Calu3 (cell line): Measurements from ENCODE around the gene ARHGAP42. TPM values are rescaled to one million over a fixed set of nuclear protein-coding genes. Genes with fewer than 3 reads are reported as not detected.

Experiments used
- BruUV-seq: library from RNA; stranded (reverse); fragments of 400-500 nt; replicated peaks from 2 replicates; lab custom pipeline; 2021; lab: Mats Ljungman, UMichigan
- CTCF ChIA-PET: fragments of 300-600 bp; sonication (Branson Sonifier 250); formaldehyde crosslinking; loops from one replicate; lab custom pipeline; 2022; ENCODE audit warnings: antibody characterized with exemption; lab: Charles Lee
- DNase-seq: peaks from one replicate; pipeline ENCODE4 v3.0.0; 2022
- H3K27ac Mint-ChIP-seq: one replicate; pipeline ENCODE4 v1.8.0; 2022; ENCODE audit warnings: mixed read lengths; ENCODE audit not compliant: unreplicated experiment
- H3K27me3 Mint-ChIP-seq: one replicate; pipeline ENCODE4 v1.8.0; 2022; ENCODE audit warnings: mixed read lengths; ENCODE audit not compliant: unreplicated experiment
- H3K36me3 Mint-ChIP-seq: one replicate; pipeline ENCODE4 v1.8.0; 2022; ENCODE audit warnings: mild to moderate bottlenecking, moderate library complexity, mixed read lengths; ENCODE audit not compliant: insufficient read depth, unreplicated experiment
- H3K4me1 Mint-ChIP-seq: one replicate; pipeline ENCODE4 v1.8.0; 2022; ENCODE audit warnings: mild to moderate bottlenecking, low read depth, mixed read lengths; ENCODE audit not compliant: unreplicated experiment
- H3K4me3 Mint-ChIP-seq: one replicate; pipeline ENCODE4 v1.8.0; 2022; ENCODE audit warnings: mild to moderate bottlenecking, low read depth, moderate library complexity, mixed read lengths; ENCODE audit not compliant: unreplicated experiment
- H3K9me3 Mint-ChIP-seq: one replicate; pipeline ENCODE4 v1.8.0; 2022; ENCODE audit warnings: low read depth, mixed read lengths; ENCODE audit not compliant: unreplicated experiment
- CTCF ChIP-seq: fragments of 200-600 bp; IDR thresholded peaks from one replicate; pipeline ENCODE4 v1.8.0; 2022; ENCODE audit warnings: antibody characterized with exemption; ENCODE audit not compliant: unreplicated experiment
- intact Hi-C: fragments of 100-400 bp; cut with micrococcal nuclease; formaldehyde crosslinking; loops from one replicate; pipeline ENCODE4 v1.10.0; 2022; ENCODE audit not compliant: unreplicated experiment
- total RNA-seq: library from RNA; stranded (reverse); gene quantifications from 2 replicates; pipeline ENCODE4 v1.2.3, GENCODE V29; 2022

ARHGAP42 gene
- total RNA-seq, 1 experiment from 2014 or later: 10.3 TPM

- BruUV-seq: no TSS peak
- Mint-ChIP-seq H3K4me3 (no peak overlapping the region), H3K27ac (no peak overlapping the region), H3K36me3 (no peaks in the 10 kb centered on the region), H3K27me3 (no peaks in the 10 kb centered on the region), H3K4me1 (no peaks in the 10 kb centered on the region), H3K9me3 (no peaks in the 10 kb centered on the region)
- DNase-seq: no peak
- CTCF ChIA-PET: no interaction called here
- no peak for TF ChIP-seq CTCF
- intact Hi-C loops: loop anchor here (10.0 kb wide), 1 partner anchor 450 kb away; no protein-coding TSS in a partner anchor
These were observed 297.6 kb downstream of the ARHGAP42 start for GRCh38 chr11:100984668-100985067.

- Mint-ChIP-seq H3K27me3 (no peaks in the 10 kb centered on the region), H3K9me3 (no peaks in the 10 kb centered on the region), H3K36me3 (no peaks in the 10 kb centered on the region), H3K4me1 (no peaks in the 10 kb centered on the region), H3K4me3 (no peak overlapping the region), H3K27ac (no peak overlapping the region)
- BruUV-seq: no TSS peak
- intact Hi-C loops: no loop called here
- no peak for DNase-seq
- CTCF ChIA-PET: no interaction called here
- no peak for TF ChIP-seq CTCF
These were observed 303.8 kb downstream of the ARHGAP42 start for GRCh38 chr11:100990931-100991330.

- H3K9me3 Mint-ChIP-seq: no peaks in the 10 kb centered on the region
- intact Hi-C loops: no loop called here
- CTCF ChIA-PET: no interaction called here
- no peaks in the 10 kb centered on the region for H3K4me1 Mint-ChIP-seq
- no peak overlapping the region for H3K27ac Mint-ChIP-seq
- no peak overlapping the region for H3K4me3 Mint-ChIP-seq
- H3K36me3 Mint-ChIP-seq: no peaks in the 10 kb centered on the region
- TF ChIP-seq CTCF: no peak
- H3K27me3 Mint-ChIP-seq: no peaks in the 10 kb centered on the region
- DNase-seq: no peak
- no TSS peak for BruUV-seq
These were observed 304.5 kb downstream of the ARHGAP42 start for GRCh38 chr11:100991541-100991940.

GRCh38 chr11:100994966-100995365 lies 307.9 kb downstream of the ARHGAP42 start:
- no peak for TF ChIP-seq CTCF
- Mint-ChIP-seq H3K27me3 (no peaks in the 10 kb centered on the region), H3K4me1 (no peaks in the 10 kb centered on the region), H3K36me3 (no peaks in the 10 kb centered on the region), H3K27ac (no peak overlapping the region), H3K9me3 (no peaks in the 10 kb centered on the region), H3K4me3 (no peak overlapping the region)
- CTCF ChIA-PET: interaction anchor here (0.6 kb wide), 1 partner anchor 526 kb away, joined by 3 read pairs; no protein-coding TSS in a partner anchor
- intact Hi-C loops: no loop called here
- BruUV-seq: no TSS peak
- DNase-seq: no peak
